Activated naive CD4-positive, alpha-beta T cell treated with anti-CD3 and anti-CD28 coated beads, Interleukin-2, amount 10 ng/mL, durations not matched to agents 5 hours and 36 hours (primary cell): ENCODE results near the gene SERPINB7. TPM values are rescaled to one million over a fixed set of nuclear protein-coding genes. Genes with fewer than 3 reads are reported as not detected.

Experiments used
- total RNA-seq, 2 experiments: library from RNA; stranded (reverse); gene quantifications; one replicate each; pipeline ENCODE4 v1.2.3, GENCODE V29; 2021

SERPINB7 gene
- total RNA-seq: not detected

GRCh38 chr18:63775166-63775730 is at the start of gene SERPINB7:
TSS of gene SERPINB7 (plus strand) at chr18:63775418. CDS start at chr18:63782373, 6,955 bp downstream.

Other genes with a start within 250 kb of the SERPINB7 start
- not detected for gene SERPINB12, start 233.0 kb upstream of the SERPINB7 start, total RNA-seq
- not detected for gene SERPINB13, start 188.1 kb upstream of the SERPINB7 start, total RNA-seq
- not detected for gene SERPINB4, start 131.2 kb upstream of the SERPINB7 start, total RNA-seq
- gene SERPINB3, start 113.5 kb upstream of the SERPINB7 start, total RNA-seq: not detected
- not detected for gene SERPINB11, start 72.5 kb upstream of the SERPINB7 start, total RNA-seq
- gene SERPINB2, start 112.3 kb downstream of the SERPINB7 start, total RNA-seq: not detected
- not detected for gene SERPINB10, start 132.5 kb downstream of the SERPINB7 start, total RNA-seq
- 1 to 10 TPM; 1.1 to 1.2 TPM for gene HMSD, start 173.9 kb downstream of the SERPINB7 start, total RNA-seq
- gene SERPINB8, start 194.7 kb downstream of the SERPINB7 start, total RNA-seq: 1 to 10 TPM; 8.2 TPM